Measurements from ENCODE around the gene SH3BGRL3. TPM values are rescaled to one million over a fixed set of nuclear protein-coding genes. Genes with fewer than 3 reads are reported as not detected.

SH3BGRL3 gene
- total RNA-seq, 1 donor = 30.8 TPM

DNA sequence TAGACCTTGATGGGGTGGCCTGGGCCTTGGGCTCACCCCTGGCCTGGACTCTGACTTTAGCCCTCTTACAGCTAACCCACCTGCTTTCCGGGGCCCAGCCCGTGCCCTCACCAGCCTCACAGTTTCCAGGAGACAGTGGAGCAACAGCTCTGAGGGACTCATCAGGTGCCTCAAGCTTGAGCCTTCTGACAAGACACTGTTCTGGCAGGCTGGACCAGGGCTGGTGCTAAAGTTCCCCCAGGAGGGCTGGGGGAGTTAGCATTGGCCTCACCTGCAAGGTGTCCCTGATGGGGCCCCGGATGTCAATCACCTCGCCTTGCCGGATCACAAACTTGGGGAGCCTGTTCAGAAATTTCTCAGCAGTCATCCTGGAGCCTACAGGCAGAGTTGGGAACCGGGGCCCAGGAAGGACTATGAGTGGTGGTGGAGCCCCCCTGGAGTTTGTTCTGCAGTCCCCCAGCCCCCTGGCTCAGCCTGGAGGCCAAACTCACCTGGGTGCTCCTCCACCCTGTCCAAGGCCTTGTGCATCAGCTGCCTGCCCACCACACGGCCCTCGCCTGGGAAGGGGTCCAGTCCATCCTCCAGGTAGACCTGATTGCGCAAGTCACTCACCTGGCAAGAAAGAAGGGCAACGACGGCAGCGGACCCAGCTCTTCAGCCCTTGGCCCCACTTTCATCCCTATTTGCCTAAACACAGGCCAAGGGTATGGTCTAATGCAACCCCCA is 4.1 kb downstream of the SH3BGRL3 start:
- Histone ChIP-seq H3K9me3 (ENCODE audit: low read depth, low read length) (no peaks in the 10 kb centered on the region), H3K27ac (ENCODE audit: low read depth, low read length) (peak overlapping the region; percentile 66), H3K4me1 (ENCODE audit: insufficient read depth, low read length) (peaks cover 62% of the 10 kb centered on the region), H3K4me3 (ENCODE audit: insufficient read depth, low read length) (no peak overlapping the region), H3K79me2 (ENCODE audit: insufficient read depth, low read length) (peaks cover 46% of the 10 kb centered on the region), H4K20me1 (ENCODE audit: insufficient read depth, low read length) (peaks cover 25% of the 10 kb centered on the region), H2AFZ (ENCODE audit: low read length) (no peak overlapping the region), H3K4me2 (ENCODE audit: insufficient read depth, low read length) (peak overlapping the region; percentile 28), H3K27me3 (ENCODE audit: insufficient read depth, low read length) (no peaks in the 10 kb centered on the region), H3K36me3 (ENCODE audit: insufficient read depth, low read length) (peaks cover 29% of the 10 kb centered on the region)
- peak; percentile 78 for DNase-seq (ENCODE audit: insufficient read length, low spot score, missing footprints)
- TF ChIP-seq, protein P1, sequence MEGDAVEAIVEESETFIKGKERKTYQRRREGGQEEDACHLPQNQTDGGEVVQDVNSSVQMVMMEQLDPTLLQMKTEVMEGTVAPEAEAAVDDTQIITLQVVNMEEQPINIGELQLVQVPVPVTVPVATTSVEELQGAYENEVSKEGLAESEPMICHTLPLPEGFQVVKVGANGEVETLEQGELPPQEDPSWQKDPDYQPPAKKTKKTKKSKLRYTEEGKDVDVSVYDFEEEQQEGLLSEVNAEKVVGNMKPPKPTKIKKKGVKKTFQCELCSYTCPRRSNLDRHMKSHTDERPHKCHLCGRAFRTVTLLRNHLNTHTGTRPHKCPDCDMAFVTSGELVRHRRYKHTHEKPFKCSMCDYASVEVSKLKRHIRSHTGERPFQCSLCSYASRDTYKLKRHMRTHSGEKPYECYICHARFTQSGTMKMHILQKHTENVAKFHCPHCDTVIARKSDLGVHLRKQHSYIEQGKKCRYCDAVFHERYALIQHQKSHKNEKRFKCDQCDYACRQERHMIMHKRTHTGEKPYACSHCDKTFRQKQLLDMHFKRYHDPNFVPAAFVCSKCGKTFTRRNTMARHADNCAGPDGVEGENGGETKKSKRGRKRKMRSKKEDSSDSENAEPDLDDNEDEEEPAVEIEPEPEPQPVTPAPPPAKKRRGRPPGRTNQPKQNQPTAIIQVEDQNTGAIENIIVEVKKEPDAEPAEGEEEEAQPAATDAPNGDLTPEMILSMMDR (IDR thresholded peaks at IDR 0.05; ENCODE audit: extremely low read depth, low read depth, low read length) = no peak

DNA sequence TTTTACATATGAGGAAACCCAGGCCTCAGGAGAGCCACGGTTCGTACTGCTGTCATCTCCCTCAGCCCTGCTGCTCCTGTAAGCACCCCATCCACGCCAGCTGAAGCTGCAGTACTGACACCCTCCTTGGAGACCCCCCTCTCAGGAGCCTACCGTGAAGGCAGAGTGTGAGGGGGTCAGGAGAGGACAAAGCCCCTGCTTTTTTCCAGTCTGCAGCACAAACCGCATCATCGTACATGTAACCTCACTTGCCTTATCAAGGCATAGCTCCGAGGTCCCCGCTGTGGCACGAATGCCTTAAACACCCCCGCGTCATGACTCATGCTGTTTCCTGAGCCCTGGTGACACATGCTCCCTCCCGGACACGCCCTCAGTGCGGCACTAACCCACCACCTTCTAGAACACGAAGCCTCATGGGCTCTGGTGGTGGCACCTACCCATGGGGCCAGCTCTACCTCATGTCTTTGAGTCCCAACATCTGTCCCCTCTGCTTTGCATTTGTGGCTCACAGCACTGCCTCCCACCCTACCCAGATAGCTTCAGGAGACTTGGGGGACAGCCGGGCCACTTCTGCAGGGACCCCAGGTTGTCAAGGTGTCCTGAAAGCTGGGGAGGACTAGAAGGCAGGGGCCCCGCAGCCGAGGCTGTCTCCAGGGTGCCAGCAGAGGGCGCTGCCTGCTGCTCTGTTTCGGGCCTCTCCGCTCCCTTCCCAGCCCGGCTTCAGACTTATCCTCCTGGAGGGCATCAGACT is 4.9 kb downstream of the SH3BGRL3 start:
- no peaks in the 10 kb centered on the region for H3K9me3 ChIP-seq (ENCODE audit: low read depth, low read length)
- peaks cover 30% of the 10 kb centered on the region for H3K36me3 ChIP-seq (ENCODE audit: insufficient read depth, low read length)
- no peaks in the 10 kb centered on the region for H3K27me3 ChIP-seq (ENCODE audit: insufficient read depth, low read length)
- H3K4me1 ChIP-seq (ENCODE audit: insufficient read depth, low read length) = peaks cover 56% of the 10 kb centered on the region
- H4K20me1 ChIP-seq (ENCODE audit: insufficient read depth, low read length) = peaks cover 25% of the 10 kb centered on the region
- TF ChIP-seq, protein P1 (IDR thresholded peaks at IDR 0.05; ENCODE audit: extremely low read depth, low read depth, low read length) = peak; percentile 63
- H2AFZ ChIP-seq (ENCODE audit: low read length) = no peak overlapping the region
- peak overlapping the region; percentile 66 for H3K27ac ChIP-seq (ENCODE audit: low read depth, low read length)
- peak; percentile 99 for DNase-seq (ENCODE audit: insufficient read length, low spot score, missing footprints)
- peaks cover 41% of the 10 kb centered on the region for H3K79me2 ChIP-seq (ENCODE audit: insufficient read depth, low read length)
- peak overlapping the region; percentile 28 for H3K4me2 ChIP-seq (ENCODE audit: insufficient read depth, low read length)
- no peak overlapping the region for H3K4me3 ChIP-seq (ENCODE audit: insufficient read depth, low read length)

DNA sequence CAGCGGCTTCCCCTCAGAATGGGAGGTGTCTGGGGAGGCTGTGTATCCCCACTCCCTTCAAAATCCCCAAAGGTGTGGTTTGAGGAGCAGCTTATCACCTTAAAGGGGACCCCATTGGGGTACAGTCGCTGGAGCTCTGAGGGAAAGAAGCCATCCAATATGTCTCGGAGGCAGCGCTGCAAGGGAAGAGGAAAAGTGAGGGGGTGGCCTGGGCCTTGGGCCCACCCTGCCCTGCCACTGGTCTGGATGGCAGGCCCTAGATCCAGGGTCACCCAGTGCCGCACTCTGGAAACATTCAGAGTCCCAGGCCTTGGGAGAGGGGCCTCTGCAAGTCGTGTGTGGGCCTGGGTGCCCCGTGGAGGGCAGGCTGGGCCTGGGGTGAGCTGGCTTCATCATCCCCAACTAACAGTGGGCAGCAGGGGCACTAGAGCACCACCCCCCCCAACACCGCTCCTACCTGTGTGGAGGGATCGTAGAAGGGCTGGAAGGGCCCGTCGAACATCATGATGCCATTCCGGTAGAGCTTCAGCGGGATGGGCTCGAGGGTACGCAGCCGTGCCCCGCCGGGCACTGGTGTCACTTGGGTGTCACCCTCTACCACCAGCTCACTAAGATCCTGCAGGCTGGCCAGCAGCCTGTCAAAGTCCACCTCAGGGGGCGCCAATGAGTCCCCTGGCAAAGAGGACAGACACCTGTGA is 5.6 kb downstream of the SH3BGRL3 start:
- Histone ChIP-seq H3K9me3 (ENCODE audit: low read depth, low read length) (no peaks in the 10 kb centered on the region), H3K4me3 (ENCODE audit: insufficient read depth, low read length) (no peak overlapping the region), H3K79me2 (ENCODE audit: insufficient read depth, low read length) (peaks cover 33% of the 10 kb centered on the region), H3K4me2 (ENCODE audit: insufficient read depth, low read length) (no peak overlapping the region), H3K4me1 (ENCODE audit: insufficient read depth, low read length) (peaks cover 56% of the 10 kb centered on the region), H3K27me3 (ENCODE audit: insufficient read depth, low read length) (no peaks in the 10 kb centered on the region), H3K27ac (ENCODE audit: low read depth, low read length) (peak overlapping the region; percentile 66), H4K20me1 (ENCODE audit: insufficient read depth, low read length) (peaks cover 24% of the 10 kb centered on the region), H2AFZ (ENCODE audit: low read length) (no peak overlapping the region), H3K36me3 (ENCODE audit: insufficient read depth, low read length) (peaks cover 32% of the 10 kb centered on the region)
- DNase-seq (ENCODE audit: insufficient read length, low spot score, missing footprints) = peak; percentile 62
- TF ChIP-seq, protein P1 (IDR thresholded peaks at IDR 0.05; ENCODE audit: extremely low read depth, low read depth, low read length) = peak; percentile 17
